GM21737 (cell line): ENCODE measurements around the gene SURF2.

ENCODE experiments used
- ATAC-seq: cut with Tn5 transposase; IDR thresholded peaks from one replicate; pipeline ENCODE4 v1.9.1; 2021; ENCODE audit warnings: mild to moderate bottlenecking, moderate library complexity; ENCODE audit not compliant: unreplicated experiment

Gene SURF2

GRCh38 chr9:133353548-133353947, 2.8 kb upstream of the SURF2 start:
- no peak for ATAC-seq

DNA sequence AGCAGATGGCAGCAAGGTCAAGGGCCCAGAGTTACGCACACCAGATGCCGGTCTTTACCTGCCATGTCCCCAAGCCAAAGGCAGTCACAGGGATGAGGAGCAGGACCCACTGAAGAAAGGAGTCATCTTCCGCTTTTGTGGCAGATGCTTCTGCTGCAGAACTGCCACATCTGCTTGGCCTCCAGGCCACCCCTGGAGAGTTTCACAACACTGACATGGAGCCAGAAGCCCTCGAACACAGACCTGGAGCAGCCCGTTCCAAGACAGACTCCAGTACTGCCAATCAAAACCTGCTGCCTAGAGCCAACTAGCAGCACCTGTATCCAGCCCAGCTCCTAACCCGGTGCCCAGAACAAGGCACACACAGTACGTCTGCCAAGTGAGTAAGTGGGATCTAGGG, 1.6 kb upstream of the SURF2 start:
- ATAC-seq: no peak

GRCh38 chr9:133355881-133356357, 431 bp upstream of the SURF2 start:
- ATAC-seq: peak; percentile 9

DNA sequence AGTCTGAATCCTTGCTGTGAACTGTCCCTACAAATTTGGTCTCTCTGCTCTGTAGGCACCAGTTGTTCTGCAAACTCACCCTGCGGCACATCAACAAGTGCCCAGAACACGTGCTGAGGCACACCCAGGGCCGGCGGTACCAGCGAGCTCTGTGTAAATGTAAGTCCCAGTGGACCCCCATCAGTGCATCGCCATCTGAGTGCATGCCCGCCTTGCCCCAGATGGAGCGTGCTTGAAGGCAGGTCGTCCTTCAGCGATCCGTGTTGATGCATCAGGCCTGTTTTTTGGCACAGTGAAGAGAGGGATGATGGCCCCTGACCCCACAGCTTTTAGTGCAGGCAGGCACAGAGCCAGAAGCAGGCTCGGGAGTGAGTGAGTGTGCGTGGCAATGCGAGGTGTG, 1.3 kb downstream of the SURF2 start:
- ATAC-seq: no peak

DNA sequence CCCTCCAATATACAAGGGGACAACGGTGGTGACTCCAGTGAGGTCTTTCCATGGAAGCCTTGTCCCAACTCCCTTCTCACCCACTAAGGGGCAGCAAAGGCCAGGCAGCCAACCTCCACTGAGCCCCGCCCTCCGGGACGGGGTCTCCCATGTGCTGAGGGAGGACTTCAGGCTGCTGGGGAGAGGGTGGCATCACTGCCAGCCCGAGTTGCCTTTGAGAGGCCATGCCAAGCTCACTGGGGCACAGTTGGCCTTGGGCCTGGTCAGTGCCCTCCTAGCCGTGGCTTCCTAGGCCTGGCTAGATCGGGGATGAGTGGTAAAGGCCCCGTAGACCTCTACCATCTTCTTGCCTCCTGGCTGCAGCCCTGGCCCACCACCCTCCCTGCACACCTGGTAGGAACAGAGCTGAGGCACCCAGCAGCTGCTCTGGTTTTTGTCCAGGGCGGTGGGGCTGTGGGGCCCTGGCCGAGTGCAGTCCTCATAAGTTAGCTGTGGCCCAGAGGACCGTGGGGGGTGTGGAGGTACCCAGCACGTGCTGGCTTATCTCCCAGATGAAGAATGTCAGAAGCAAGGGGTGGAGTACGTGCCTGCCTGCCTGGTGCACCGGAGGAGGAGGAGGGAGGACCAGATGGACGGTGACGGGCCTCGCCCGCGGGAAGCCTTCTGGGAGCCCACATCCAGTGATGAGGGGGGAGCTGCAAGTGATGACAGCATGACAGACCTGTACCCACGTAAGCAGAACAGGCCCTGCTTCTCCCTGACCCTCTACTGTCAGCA, 3.2 kb downstream of the SURF2 start:
- ATAC-seq: no peak

DNA sequence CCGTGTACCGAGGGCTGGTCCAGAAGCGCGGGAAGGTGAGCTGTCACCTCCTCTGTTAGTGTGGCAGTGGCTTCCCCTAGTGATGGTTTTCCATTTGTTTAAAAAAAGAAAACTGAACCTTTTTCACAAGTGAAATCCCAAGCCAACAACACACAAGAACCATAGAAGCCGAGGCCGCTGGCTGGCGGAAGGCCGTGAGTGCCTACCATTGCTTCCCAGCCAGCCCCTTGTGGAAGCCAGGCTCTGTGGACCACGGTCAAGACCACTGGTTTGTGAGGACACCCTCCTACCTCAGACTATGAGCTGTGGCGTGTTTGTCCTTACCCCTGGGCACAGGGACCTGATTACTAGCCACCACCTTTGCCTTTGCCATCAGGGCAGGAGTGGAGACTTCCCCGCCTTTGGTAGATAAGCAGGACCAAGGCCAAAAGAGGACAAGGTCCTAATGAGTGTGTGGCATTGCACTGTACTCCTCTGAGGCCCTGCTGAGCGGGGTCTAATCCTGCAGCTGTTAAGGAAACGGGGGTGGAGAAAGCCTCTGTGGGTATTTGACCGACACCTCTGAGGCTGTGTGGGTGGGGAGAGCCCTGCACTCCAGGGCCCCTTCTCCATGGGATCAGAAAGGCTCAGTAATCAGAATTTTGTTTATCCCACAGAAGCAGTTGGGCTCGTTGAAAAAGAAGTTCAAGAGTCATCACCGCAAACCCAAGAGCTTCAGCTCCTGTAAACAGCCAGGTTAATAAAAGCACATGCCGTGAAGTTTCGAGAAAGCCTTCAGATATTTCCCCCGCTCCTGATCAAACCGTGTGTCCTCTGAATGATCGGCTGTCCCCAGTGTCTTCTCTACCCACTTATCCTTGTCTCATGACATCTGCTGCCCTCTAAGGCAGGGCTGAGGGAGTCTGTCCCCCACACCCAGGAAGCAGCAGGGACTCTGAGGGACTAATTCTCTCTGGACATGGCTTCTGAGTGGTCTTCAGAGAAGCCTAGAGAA, 4.3 kb downstream of the SURF2 start:
- no peak for ATAC-seq

GRCh38 chr9:133361507-133362092, 5.2 kb downstream of the SURF2 start:
- ATAC-seq: no peak

DNA sequence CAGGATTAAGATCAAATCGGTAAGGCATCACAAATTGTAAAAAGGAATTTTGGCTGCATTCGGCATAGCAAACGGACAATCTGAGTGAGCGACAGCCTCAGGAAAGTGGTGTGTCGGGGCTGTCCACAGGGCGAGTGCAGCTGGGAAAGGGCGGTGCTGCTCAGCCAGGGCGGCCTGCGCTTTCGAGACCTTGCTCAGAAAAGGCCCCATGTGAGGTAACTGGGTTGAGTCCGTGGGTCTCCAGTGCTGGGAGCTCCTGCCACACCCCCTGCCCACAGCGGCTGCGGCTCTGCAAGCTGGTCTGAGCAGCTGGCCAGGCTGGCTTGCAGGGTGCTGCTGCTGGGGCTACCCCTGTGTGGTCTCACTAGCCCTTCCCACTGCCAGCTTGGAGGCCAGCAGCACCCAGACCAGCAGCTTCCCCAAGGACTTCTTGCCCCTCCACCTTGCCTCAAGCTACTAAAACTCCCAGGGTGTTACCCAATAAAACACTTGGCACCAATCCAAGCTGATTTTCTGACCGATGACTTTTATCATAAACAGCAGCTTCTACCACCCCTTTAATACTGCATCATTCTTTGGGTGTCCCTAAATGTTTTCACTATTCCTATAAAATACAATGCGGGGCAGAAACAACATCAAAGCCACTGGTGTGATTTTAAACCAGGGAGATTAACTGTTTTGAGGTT, 6.2 kb downstream of the SURF2 start:
- no peak for ATAC-seq

DNA sequence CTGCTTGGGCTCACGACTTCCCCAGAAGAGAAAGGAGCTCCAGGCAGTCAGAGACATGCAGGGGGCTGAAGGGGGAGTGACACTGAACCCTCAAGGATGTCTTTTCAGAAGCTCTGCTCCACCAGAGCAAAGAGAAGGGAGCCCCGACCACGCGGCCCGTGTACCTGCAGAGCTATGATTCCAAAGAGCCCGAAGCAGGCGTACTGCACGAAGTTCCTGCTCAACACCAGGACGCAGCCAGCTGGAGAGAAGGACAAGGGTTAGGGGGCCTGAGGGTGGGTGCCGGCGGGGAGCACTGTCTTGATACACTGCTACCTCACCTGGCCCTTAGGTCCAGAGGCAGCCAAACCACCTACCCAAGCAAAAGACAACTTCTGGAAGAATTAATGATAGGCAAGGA, 10.1 kb downstream of the SURF2 start:
- ATAC-seq: no peak

GRCh38 chr9:133367221-133367620, 10.9 kb downstream of the SURF2 start:
- ATAC-seq: no peak

GRCh38 chr9:133367778-133368177, 11.4 kb downstream of the SURF2 start:
- ATAC-seq: no peak

DNA sequence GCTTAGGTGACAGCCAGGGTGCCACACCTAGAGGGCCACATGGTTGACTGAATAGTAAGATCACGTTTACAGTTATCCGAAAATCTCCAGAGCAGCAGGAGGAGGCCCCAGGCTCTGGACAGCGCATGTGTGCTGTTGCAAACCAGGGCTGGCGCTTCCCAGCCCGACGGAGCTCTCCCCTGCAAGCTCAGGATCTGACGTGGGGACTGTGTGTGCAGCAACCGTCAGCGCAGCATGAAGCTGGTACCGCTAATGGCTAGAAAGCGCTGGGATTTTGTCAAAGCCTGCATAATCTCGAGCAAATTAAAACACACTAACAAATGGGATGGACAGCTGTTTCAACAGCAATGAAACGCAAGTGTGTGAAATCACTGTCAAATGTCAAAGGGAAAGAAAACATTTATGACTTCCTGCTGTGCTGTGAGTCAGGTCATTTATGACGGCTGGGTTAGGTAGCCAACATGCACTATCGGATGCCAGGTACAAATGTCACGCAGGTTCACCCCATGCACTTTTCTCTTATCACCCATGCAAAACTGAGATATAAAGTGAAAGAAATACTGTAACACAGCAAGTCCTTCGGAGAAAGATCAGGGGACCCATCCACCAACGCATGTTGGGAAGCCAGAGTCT, 12.0 kb downstream of the SURF2 start:
- ATAC-seq: no peak

DNA sequence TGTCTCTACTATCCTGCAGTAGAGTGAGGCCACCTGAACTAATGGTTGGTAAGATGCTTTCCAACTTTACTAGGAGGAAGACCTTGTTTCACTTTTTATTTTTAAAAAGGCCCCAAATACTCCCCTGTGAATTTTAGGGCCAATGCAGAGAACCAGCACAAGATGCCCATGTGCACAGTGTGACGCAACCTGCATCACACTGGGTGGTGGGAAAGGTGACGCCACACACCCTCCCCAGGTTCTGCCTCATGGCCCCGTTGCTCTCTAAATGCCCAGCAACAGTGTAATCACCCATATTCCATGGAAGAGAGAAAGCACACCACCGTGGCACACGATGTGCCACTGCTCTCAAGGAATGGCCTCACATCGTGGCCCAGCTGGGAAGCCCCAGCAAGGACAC, 13.1 kb downstream of the SURF2 start:
- ATAC-seq: no peak

DNA sequence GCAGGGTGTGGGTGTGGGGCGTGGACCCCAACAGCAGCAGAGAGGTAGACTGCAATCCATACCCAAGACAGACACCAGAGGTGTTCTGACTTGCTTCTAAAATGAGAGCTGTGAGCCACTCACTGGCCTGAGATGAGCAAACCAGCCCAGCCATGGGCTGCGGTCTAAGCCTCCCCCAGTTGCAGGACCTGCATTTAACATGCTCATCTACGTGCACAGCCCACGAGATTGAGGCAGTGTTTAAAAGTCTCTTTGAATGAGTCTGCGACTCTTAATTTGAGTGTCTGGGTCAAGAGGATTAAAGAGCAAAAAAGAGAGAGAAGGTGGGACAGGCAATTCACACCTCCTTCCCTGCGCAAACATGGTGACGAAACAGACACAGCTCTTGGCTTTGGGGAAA, 13.6 kb downstream of the SURF2 start:
- no peak for ATAC-seq

DNA sequence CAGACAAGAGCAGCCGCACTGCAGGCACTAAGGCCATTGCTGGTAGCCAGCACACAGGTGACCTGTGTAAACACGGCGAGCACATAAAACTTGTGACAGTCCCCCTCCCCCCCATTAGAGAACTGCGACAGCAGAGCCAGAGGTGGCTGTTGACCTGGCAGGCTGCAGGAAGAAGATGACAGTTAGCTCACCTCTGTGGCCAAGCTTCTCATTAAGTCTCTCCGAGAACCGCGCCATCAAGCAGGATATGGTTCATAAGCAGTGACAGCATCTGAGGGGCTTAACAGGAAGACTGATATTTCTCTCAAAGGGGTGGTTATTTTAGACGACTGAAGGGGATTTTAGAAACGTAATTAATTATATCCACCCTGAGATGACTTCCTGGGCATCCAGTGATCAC, 14.3 kb downstream of the SURF2 start:
- no peak for ATAC-seq

DNA sequence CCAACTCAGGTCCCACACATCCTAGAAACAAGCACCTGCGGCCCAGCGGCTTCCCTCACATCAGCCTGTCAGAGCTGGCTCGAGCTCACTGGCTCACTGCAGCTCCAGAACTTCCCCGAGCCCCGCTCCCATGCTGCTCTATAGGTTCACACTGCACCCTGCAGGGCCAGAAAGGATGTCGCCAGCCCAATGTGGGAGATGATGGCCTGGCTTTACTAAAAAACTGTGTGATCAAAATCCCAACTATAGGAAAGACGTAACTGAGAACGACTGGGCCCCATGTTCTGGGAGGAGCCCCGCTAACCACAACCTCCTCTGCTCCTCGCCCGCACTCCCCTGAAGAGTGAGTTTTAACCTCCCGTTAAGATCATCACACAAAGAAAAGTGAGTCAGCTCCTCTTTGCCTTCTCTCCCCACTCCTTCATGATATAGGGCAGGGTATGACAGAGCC, 14.9 kb downstream of the SURF2 start:
- ATAC-seq: no peak

DNA sequence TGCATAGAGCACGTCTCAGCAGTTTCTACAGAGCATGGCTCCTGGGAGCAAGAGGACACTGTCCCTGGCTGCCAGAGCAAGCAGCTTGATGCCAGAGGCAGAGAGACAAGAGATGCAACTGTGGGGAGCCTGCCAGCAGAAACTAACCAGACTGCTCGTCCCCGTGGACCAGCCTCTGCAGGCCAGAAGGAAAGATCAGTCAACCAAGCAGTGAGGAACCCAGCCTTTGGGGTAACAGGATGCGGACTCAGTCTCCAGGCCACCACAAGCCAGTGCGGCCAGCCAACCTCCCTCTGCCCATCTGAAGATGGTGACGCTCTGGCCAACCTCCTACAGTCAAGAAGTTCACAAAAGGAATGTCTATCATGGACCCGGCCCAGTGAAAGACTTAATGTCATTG, 15.8 kb downstream of the SURF2 start:
- ATAC-seq: no peak

GRCh38 chr9:133374612-133375115, 18.3 kb downstream of the SURF2 start:
- ATAC-seq: no peak

GRCh38 chr9:133375116-133375723, 18.9 kb downstream of the SURF2 start:
- peak; percentile 3 for ATAC-seq
